Ishikawa (cell line): ENCODE data around the gene RSPO3.

Source experiments
- CEBPB ChIP-seq: IDR thresholded peaks from 2 replicates; pipeline ENCODE4 v1.6.1; 2012
- CREB1 ChIP-seq: IDR thresholded peaks from 2 replicates; pipeline ENCODE4 v1.6.1; 2012; ENCODE audit warnings: low read depth
- EGR1 ChIP-seq: IDR thresholded peaks from 2 replicates; pipeline ENCODE4 v1.6.1; 2012
- EP300 ChIP-seq: IDR thresholded peaks from 2 replicates; pipeline ENCODE4 v1.6.1; 2012; ENCODE audit warnings: borderline replicate concordance
- FOXM1 ChIP-seq: IDR thresholded peaks from 2 replicates; pipeline ENCODE4 v1.6.1; 2012; ENCODE audit warnings: low read depth, borderline replicate concordance
- NFIC ChIP-seq: IDR thresholded peaks from 2 replicates; pipeline ENCODE4 v1.6.1; 2012
- RAD21 ChIP-seq: IDR thresholded peaks from 2 replicates; pipeline ENCODE4 v1.6.1; 2012; ENCODE audit warnings: low read depth
- REST ChIP-seq: IDR thresholded peaks from 2 replicates; pipeline ENCODE4 v1.6.1; 2012; ENCODE audit warnings: low read depth, mild to moderate bottlenecking
- TAF1 ChIP-seq: IDR thresholded peaks from 2 replicates; pipeline ENCODE4 v1.6.1; 2012; ENCODE audit warnings: low read depth, mild to moderate bottlenecking
- TCF12 ChIP-seq: IDR thresholded peaks from 2 replicates; pipeline ENCODE4 v1.6.1; 2012; ENCODE audit warnings: low read depth
- TEAD4 ChIP-seq: IDR thresholded peaks from 2 replicates; pipeline ENCODE4 v1.6.1; 2012
- USF1 ChIP-seq: IDR thresholded peaks from 2 replicates; pipeline ENCODE4 v1.6.1; 2012
- YY1 ChIP-seq: IDR thresholded peaks from 2 replicates; pipeline ENCODE4 v1.6.1; 2012; ENCODE audit warnings: low read depth
- ZBTB7A ChIP-seq: IDR thresholded peaks from 2 replicates; pipeline ENCODE4 v1.6.1; 2012; ENCODE audit warnings: low read depth
- TF ChIP-seq, protein P1 (sequence below): IDR thresholded peaks from 2 replicates; pipeline ENCODE4 v1.6.1; 2012

RSPO3 gene

DNA sequence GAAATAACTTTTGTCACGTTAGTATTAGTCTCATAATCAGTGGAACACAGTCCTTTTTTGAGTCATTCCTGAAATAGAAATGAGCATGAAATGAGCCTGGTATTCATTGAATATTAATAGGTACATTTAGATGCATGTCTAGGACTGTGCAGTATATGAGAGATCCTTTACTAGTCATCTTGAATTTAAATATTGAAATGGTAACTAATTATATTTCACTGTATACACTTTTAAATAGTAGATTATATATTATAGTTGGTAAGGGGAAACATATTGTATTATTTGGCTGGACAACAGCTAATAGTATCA, 59.4 kb downstream of the RSPO3 start:
- TF ChIP-seq EGR1 = no peak
- no peak for TF ChIP-seq USF1
- no peak for TF ChIP-seq CEBPB
- TF ChIP-seq RAD21 = no peak
- TF ChIP-seq TAF1 = no peak
- TF ChIP-seq, protein P1, sequence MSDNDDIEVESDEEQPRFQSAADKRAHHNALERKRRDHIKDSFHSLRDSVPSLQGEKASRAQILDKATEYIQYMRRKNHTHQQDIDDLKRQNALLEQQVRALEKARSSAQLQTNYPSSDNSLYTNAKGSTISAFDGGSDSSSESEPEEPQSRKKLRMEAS = no peak
- no peak for TF ChIP-seq REST
- no peak for TF ChIP-seq FOXM1
- TF ChIP-seq NFIC = no peak
- TF ChIP-seq EP300 = no peak
- no peak for TF ChIP-seq ZBTB7A
- TF ChIP-seq TEAD4 = no peak
- TF ChIP-seq TCF12 = no peak
- no peak for TF ChIP-seq CREB1

- TF ChIP-seq, protein P1 = no peak
- TF ChIP-seq TEAD4 = no peak
Observed at GRCh38 chr6:127178746-127179145, 60.3 kb downstream of the RSPO3 start.

GRCh38 chr6:127180426-127180825, 62.0 kb downstream of the RSPO3 start:
- TF ChIP-seq CEBPB = no peak
- no peak for TF ChIP-seq EGR1
- TF ChIP-seq TEAD4 = no peak
- TF ChIP-seq EP300 = no peak
- no peak for TF ChIP-seq NFIC
- no peak for TF ChIP-seq REST
- TF ChIP-seq ZBTB7A = no peak
- no peak for TF ChIP-seq RAD21
- TF ChIP-seq, protein P1 = no peak
- TF ChIP-seq TAF1 = no peak
- TF ChIP-seq TCF12 = no peak
- TF ChIP-seq YY1 = no peak
- TF ChIP-seq CREB1 = no peak

- no peak for TF ChIP-seq TAF1
Observed at GRCh38 chr6:127182501-127182900, 64.0 kb downstream of the RSPO3 start.

DNA sequence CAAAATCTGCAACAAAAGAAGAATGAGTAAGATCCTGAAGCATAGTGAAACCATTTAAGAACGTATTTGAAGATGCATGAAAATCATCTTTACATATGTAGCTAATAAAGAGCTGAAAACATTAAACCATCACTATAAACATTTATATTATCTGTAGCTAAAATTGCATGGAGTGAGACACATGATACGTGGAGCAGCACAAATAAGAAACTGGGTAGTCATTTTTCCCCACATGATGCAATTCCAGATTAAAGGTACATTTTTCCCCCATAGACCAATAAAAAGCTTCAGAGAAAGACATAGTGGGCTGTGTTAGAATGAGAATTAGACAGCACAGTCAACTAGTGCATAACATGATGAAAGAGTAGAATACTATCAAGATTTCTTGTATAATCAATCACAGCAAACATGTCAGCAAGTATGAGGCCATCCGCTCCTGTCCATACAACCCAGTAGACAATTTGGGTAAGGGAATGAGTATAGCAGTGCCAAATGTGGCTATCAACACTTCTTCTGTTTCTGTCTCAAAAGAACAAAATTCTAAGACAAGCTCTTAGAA, 67.0 kb downstream of the RSPO3 start:
- no peak for TF ChIP-seq REST
- TF ChIP-seq CEBPB = no peak
- no peak for TF ChIP-seq TCF12
- no peak for TF ChIP-seq USF1
- TF ChIP-seq FOXM1 = no peak
- no peak for TF ChIP-seq TEAD4
- no peak for TF ChIP-seq ZBTB7A
- no peak for TF ChIP-seq TAF1
- no peak for TF ChIP-seq EGR1
- no peak for TF ChIP-seq RAD21
